ENCODE measurements around the gene SLC26A3. TPM values are rescaled to one million over a fixed set of nuclear protein-coding genes. Genes with fewer than 3 reads are reported as not detected.

SLC26A3 gene
- total and polyA plus RNA-seq, 12 donors = 0.03 to 0.50 (median 0.43) TPM; not detected in 8

- Histone ChIP-seq H3K9me3 (replicated peaks in 1 of 3) (no peaks in the 10 kb centered on the region), H3K36me3 (replicated peaks in 1 of 2) (no peaks in the 10 kb centered on the region), H3K27ac (no peak overlapping the region), H3K27me3 (no peaks in the 10 kb centered on the region), H3K4me1 (replicated peaks in 1 of 2) (no peaks in the 10 kb centered on the region), H3K4me3 (no peak overlapping the region)
- DNase-seq = no peak
- TF ChIP-seq CTCF (IDR thresholded peaks at IDR 0.05) = no peak
- TF ChIP-seq POLR2A (IDR thresholded peaks at IDR 0.05) = no peak
- WGBS, 4 donors = 84 to 92% (median 89%) methylated on average over 3 of the region's 3 CpGs
- intact Hi-C loops (cut with DNase I) = no loop called here
Observed at GRCh38 chr7:107777702-107778101, 25.3 kb downstream of the SLC26A3 start.

GRCh38 chr7:107773027-107773426, 30.0 kb downstream of the SLC26A3 start:
- Histone ChIP-seq H3K36me3 (replicated peaks in 1 of 2) (no peaks in the 10 kb centered on the region), H3K27me3 (no peaks in the 10 kb centered on the region), H3K4me1 (replicated peaks in 1 of 2) (no peaks in the 10 kb centered on the region), H3K27ac (no peak overlapping the region), H3K9me3 (replicated peaks in 1 of 3) (no peaks in the 10 kb centered on the region), H3K4me3 (no peak overlapping the region)
- WGBS, 4 donors = 48 to 59% (median 53%) methylated on average over 2 of the region's 2 CpGs
- intact Hi-C loops (cut with DNase I) = no loop called here
- no peak for DNase-seq
- TF ChIP-seq POLR2A (IDR thresholded peaks at IDR 0.05) (no peak), CTCF (IDR thresholded peaks at IDR 0.05) (no peak)

GRCh38 chr7:107768263-107768662, 34.8 kb downstream of the SLC26A3 start:
- DNase-seq = no peak
- intact Hi-C loops (cut with DNase I) = loop anchor here in 1 of 2 donors (10.0 kb wide), 1 partner anchor 67 kb away; no protein-coding TSS in a partner anchor
- WGBS, 4 donors = 65 to 74% (median 70%) methylated on average over 1 of the region's 1 CpG
- TF ChIP-seq CTCF (IDR thresholded peaks at IDR 0.05) (no peak), POLR2A (IDR thresholded peaks at IDR 0.05) (no peak)
- no peaks in the 10 kb centered on the region for H3K27me3 ChIP-seq
- no peak overlapping the region for H3K27ac ChIP-seq
- H3K9me3 ChIP-seq (replicated peaks in 1 of 3) = no peaks in the 10 kb centered on the region
- no peaks in the 10 kb centered on the region for H3K36me3 ChIP-seq (replicated peaks in 1 of 2)
- no peaks in the 10 kb centered on the region for H3K4me1 ChIP-seq (replicated peaks in 1 of 2)
- H3K4me3 ChIP-seq = no peak overlapping the region

- WGBS, 4 donors = 91 to 99% (median 97%) methylated on average over 2 of the region's 2 CpGs
- intact Hi-C loops (cut with DNase I) = loop anchor here in 1 of 2 donors (10.0 kb wide), 1 partner anchor 67 kb away; no protein-coding TSS in a partner anchor
Observed at GRCh38 chr7:107767391-107767790, 35.6 kb downstream of the SLC26A3 start.

More at GRCh38 chr7:107767391-107767790, 35.6 kb downstream of the SLC26A3 start:
- no peak for DNase-seq
- H3K36me3 ChIP-seq (replicated peaks in 1 of 2) = no peaks in the 10 kb centered on the region
- H3K27ac ChIP-seq = no peak overlapping the region
- no peaks in the 10 kb centered on the region for H3K27me3 ChIP-seq
- H3K4me3 ChIP-seq = no peak overlapping the region
- H3K4me1 ChIP-seq (replicated peaks in 1 of 2) = no peaks in the 10 kb centered on the region
- TF ChIP-seq CTCF (IDR thresholded peaks at IDR 0.05) (no peak), POLR2A (IDR thresholded peaks at IDR 0.05) (no peak)
- no peaks in the 10 kb centered on the region for H3K9me3 ChIP-seq (replicated peaks in 1 of 3)

Data from adrenal gland (tissue), 12 donors.